A549 treated with Mapracorat at 1 μM for 4 hours (cell line): ENCODE data around the gene IDI1. TPM values are rescaled to one million over a fixed set of nuclear protein-coding genes. Genes with fewer than 3 reads are reported as not detected.

Experiments
- total RNA-seq: library from RNA; stranded (reverse); fragments of 200-300 nt; extraction: Qiagen RNA extraction; gene quantifications from 5 replicates; pipeline ENCODE4 v1.2.3, GENCODE V29; 2022

Gene IDI1
- total RNA-seq = 29.3 to 33.0 TPM (median 32.5 TPM) in 5 replicates

GRCh38 chr10:1048732-1049424 lies at the start of gene IDI1:
IDI1 (minus strand) TSS chr10:1049119; CDS start chr10:1049003, 116 bp downstream.

GRCh38 chr10:1056326-1057105 lies 7.6 kb upstream of the IDI1 start, which contains the start of gene WDR37:
WDR37 (plus strand) TSS chr10:1056385; CDS start chr10:1072156, 15,771 bp downstream.

GRCh38 chr10:1025683-1026082 lies 23.2 kb downstream of the IDI1 start, which contains the start of gene IDI2:
IDI2 (minus strand) TSS chr10:1025859; CDS start chr10:1024723, 1,136 bp downstream.

Other genes with a start within 250 kb of the IDI1 start
- 33.0 to 41.7 TPM (median 37.2 TPM) in 5 replicates for gene LARP4B, start 117.4 kb downstream of the IDI1 start, total RNA-seq
- gene GTPBP4, start 60.7 kb downstream of the IDI1 start, total RNA-seq = 95.9 to 143 TPM (median 101 TPM) in 5 replicates
- 0.10 TPM in 1 of 5 replicates, not detected in the others for gene IDI2, start 23.3 kb downstream of the IDI1 start, total RNA-seq
- gene WDR37, start 7.3 kb upstream of the IDI1 start, total RNA-seq = 6.9 to 8.9 TPM (median 8.4 TPM) in 5 replicates